ENCODE data around the gene TRDN.
"Not testable (repeated sequence)": the region's sequence is repeated elsewhere in the genome, so short reads cannot be mapped to it uniquely, and the experiment has no call there.

TRDN gene

DNA sequence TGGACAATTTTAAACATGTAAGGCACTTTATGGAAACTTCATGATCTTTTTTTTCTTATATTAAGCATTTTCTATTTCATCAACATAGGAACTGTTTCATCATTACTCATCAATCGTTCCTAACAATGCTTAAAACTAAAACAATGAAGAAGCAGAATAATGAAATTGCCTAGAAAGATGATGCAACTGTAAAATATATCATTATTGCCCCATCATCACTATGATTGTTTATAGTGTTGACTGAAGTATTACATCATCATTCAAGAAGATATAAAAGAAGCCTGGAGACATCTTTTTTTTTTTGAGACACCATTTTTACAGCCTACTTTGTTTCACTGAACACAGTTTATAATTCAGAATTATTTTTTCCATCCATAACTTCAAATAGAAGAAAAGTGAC, 147.2 kb downstream of the TRDN start:
- no peak for DNase-seq

- DNase-seq = no peak
These were observed 155.8 kb downstream of the TRDN start for GRCh38 chr6:123480986-123481385.

- not testable (repeated sequence) for DNase-seq
These were observed 164.6 kb downstream of the TRDN start for GRCh38 chr6:123472025-123472702.

DNA sequence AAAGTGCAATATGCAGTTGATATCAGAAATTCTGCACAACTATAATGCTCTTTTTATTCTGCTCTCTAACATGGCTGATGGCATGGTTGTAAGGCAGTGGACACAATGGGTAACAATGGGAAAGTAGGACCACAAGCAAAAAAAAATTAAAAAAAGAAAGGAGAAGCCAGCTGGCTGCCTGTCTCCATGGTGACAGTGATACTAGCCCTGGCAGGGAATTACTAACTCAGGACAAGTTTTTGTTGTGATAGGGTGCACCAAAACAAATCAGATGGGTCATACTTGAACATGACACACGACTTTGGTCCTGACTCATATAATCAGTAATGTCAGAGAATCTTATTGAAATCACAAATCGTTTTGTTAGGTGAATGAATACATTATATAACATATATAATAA, 169.4 kb downstream of the TRDN start:
- DNase-seq = no peak

DNA sequence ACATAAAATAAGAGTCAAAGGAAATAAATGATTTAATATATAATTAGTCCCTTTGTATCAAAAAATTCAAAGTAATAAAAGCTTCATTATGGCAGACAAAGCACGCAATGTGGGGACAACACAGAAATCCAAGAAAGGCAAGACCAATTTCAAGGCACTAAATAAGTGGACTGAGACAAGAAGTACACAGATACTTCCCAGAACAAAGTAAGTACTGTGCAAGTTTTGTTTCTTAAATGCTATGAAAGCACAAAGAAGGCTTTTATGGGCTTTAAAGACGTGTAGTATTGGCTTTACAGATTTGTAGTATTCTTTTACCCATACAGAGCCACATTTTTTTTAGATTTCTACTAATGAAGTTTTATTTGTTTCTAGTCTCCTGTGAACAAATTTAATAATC, 174.6 kb downstream of the TRDN start:
- DNase-seq = no peak

- DNase-seq = no peak
These were observed 178.5 kb downstream of the TRDN start for GRCh38 chr6:123458218-123458617.

DNA sequence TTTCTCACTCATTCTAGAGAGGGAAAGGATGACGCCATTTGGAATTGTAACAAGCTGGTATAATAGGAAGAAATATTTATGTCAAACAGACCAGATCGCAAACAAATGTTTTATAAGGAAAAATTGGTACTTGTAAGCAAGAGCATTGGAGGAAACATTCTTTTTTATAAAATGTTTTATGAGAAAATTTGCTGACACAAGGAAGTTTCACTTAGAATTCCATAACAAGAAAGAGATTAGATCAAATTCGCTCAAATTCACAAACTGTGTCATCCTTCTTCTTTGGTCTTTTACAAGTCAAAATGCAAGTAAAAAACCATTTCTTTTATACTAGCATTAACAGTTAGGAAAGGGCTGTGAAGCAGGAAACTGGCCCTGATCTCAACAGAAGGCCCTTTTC, 179.9 kb downstream of the TRDN start:
- DNase-seq = no peak

GRCh38 chr6:123454448-123454847, 182.3 kb downstream of the TRDN start:
- DNase-seq = no peak

GRCh38 chr6:123453071-123453470, 183.7 kb downstream of the TRDN start:
- not testable (repeated sequence) for DNase-seq

DNA sequence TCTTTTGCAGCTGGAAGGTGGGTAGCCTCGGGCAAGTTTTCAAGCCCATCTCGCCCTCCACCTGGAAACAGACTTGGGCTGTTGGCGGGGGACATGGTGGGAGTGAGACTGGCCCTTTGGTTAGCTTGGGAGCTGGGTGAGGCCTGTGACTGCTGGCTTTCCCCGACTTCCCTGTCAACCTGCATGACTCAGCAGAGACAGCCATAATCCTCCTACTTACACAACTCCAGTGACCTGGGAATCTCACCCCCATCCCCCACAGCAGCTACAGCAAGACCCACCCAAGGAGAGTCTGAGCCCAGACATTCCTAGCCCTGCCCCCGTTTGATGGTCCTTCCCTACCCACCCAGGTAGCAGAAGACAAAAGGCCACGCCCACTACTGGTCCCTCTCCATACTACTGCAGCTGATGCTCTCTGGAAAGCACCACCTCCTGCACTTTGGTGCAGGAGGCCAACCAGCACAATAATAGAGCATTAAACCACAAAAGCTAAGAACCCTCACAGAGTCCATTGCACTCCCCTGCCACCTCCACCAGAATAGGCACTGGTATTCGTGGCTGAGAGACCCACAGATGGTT, 188.4 kb downstream of the TRDN start:
- DNase-seq = no peak

DNA sequence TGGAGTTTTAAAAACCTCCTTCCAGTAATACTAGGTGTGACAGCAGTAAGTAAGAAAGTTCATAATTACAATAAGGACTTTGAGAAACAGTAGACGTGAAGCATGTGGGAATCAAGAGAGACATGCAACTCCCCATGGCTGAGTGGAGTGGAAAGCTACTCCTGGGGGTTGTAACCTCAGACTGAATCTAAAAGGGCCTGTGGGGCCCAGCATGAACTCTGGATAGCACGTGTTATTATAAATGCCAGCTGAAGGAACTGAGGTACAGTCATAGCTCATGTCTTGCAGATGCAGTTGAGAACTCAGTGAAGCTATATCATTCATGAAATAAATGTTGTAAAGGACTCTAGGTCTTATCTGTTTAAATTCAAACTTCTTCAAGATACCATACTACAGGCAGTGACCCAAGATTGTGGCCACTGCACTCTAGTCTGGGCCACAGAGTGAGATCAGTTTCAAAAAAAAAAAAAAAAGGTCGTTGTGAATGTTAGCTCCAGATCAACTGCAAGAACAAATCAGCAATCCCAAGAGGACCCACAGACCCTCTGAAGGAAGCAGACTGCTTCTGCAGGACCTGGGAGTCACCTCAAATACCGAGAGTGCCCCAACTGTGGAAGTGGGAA, 189.3 kb downstream of the TRDN start:
- no peak for DNase-seq

DNA sequence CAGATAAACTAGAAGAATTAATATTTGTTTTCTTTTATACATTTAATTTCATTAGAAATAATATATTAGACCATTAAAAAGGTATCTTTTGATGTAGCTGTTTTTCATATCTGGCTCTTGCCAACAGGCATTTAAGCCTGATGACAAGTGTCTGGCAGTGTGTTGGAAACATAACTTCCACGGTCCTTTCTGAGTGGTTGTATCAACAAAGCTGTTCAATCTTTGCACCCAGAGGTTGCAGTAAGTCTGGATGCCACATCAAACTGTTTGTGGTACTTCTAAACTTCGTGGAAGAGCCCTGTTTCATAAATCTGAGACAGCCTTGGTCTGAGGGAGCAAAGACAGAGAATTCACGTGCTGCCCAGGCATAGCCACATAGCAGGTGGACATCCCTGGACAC, 197.4 kb downstream of the TRDN start:
- DNase-seq = no peak

- DNase-seq = no peak
These were observed 202.6 kb downstream of the TRDN start for GRCh38 chr6:123434186-123434585.

GRCh38 chr6:123430970-123431369, 205.8 kb downstream of the TRDN start:
- DNase-seq = no peak

DNA sequence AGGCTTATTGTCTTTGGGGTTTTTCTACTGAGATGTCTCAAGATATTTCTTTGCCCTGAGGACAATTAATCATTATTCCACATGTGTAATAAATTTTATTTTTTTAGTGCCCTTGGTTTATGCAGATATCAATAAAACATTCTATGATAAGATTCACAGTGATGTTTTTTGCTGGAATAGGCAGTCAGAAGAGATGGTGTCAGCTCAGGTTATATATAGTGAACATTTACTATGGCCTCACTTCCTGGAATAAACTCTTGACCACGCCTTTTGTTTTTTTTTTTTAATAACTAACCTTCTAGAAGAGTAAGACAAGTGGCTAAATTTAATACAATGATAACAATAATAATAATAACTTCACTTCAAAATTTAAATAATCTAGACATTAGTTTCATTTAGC, 209.7 kb downstream of the TRDN start:
- DNase-seq = no peak

GRCh38 chr6:123423130-123423529, 213.6 kb downstream of the TRDN start:
- no peak for DNase-seq

DNA sequence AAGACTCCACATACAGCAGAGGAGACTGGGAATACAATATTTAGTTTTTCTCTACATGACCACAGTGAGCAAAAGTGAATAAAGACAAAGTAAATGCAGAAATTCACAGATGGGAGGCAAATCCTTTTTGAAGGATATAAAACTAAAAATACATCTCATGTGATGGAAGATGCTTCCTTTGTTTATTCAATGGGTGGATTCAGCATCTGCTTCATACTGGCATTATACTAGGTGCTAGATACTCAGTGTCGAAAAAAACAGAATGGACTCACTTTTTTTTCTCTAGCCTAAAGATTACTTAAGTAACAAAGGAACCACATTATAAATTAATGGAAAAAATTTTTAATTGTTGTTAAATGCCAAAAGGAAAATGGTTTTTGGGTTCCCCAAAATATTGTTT, 216.2 kb downstream of the TRDN start:
- no peak for DNase-seq

DNA sequence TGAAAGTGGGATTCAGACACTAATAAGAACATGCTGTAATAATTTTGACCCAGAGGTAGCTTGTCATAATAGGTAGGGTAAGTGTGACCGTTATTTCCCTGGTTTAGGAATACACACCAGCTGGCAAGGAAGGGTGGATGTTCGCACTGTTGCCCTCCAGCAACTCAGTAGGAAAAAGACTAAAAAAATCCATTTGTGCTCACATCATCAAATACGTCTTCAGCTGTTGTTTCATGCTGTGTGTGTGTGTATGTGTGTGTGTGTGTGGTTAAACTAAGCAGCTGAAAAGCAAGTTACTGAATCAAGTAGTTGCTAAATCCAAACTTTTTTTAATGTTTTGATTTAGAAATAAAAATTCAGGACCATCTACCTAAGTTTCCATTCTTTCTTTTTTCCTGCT, 218.7 kb downstream of the TRDN start:
- no peak for DNase-seq

GRCh38 chr6:123417535-123417934, 219.2 kb downstream of the TRDN start:
- no peak for DNase-seq

DNA sequence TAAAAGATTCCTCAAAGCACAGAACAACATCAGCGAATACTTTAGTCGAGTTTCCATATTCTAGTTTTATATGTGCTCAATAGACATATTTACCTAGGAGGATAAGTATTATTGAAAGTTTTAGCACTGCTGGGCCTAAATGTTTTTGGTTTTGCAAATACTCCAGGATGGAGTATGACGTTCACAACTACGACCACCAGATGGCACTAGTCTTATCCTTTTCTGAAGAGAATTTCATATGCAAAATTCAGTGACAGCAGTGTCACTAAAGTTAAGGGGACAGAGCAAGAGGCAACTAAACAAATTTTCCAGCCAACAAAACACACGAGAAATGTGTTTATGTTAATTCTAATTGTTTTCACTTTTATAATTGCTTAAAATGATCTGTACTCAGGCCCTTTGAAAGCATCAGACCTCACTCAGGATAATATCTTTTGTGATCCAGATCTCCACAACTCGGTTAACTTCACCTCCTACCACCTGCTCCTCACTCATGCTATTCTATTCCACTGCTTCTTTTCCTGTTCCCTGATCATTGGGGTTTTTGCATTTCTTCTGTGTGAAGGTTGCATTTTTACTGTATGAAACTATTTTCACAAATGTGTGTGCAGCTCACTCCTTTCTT, 220.8 kb downstream of the TRDN start:
- DNase-seq = peak; percentile 5

- no peak for DNase-seq
These were observed 231.8 kb downstream of the TRDN start for GRCh38 chr6:123404975-123405374.

- no peak for DNase-seq
These were observed 234.7 kb downstream of the TRDN start for GRCh38 chr6:123402052-123402451.

- no peak for DNase-seq
These were observed 238.7 kb downstream of the TRDN start for GRCh38 chr6:123398072-123398471.

DNA sequence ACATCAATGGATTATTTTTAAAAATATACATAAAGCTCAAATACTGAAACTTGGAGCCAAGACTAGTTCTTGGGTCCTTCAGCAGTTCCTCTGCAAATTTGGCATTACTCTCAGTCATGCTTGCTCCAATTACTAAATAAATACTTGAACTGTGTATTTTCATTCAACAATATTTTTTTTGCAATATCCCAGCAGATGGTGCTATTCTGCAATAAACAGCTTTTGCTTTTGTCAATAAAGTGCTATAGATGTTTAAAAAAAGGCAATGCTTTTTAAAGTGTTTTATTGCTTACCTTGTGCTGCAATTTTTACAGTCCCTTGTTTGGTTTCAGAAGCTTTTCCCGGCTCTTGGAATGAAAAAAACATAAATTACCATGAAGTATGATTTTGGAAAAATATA, 243.4 kb downstream of the TRDN start:
- no peak for DNase-seq
